Stimulated activated CD8-positive, alpha-beta memory T cell treated with anti-CD3 and anti-CD28 coated beads, Interleukin-15, amount 100 ng/mL, for 48 hours (primary cell): ENCODE results near the gene CCDC187.
A peak's percentile ranks its signal among the peaks of the same experiment; 100 is the strongest.

Experiments
- DNase-seq, 2 donors: peaks; one replicate each; pipeline ENCODE4 v3.0.0-alpha.2; 2020; ENCODE audit warnings: low read depth in 2 of 2

Gene CCDC187

DNA sequence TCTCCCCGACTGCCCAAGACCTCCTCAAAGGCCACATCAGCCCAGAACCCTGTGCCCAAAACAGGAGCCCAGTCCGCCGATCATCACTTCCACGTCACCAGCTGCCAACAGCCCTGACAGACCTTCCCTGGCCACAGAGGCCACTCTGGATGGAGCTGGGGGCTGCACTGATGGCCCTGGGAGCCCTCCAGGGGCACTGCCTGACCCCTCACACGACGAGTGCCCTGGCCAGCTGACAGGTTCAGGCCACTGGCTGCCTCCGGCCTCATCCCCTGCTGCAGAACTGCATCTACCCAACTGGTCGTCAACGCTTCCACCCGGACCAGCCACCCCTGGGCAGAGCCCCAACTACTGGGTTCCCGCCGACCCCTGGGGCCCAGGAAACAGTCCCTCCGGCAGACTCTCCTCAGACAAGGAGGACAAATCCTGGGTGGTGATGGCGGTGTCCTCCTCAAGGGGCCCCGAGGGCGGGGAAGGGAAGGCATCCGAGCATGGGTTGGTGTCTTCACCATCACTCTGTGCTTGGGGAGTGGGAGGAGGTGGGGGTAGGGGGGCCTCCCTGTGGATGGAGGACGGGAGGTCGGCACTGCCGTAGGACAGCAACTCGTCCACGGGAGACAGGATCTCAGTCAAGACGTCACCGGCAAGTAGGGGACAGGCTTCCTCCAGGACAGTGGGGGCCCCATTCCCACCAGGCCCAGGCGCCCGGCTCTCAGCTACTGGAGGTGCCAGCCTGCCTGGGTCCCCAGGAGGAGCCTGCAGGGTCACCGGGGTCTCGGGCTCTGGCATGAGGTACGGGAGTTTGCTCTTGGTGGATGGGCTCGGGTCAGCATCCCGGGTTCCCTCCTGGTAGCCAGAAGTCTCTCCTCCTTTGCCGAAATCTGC, 50.4 kb downstream of the CCDC187 start:
- no peak for DNase-seq

DNA sequence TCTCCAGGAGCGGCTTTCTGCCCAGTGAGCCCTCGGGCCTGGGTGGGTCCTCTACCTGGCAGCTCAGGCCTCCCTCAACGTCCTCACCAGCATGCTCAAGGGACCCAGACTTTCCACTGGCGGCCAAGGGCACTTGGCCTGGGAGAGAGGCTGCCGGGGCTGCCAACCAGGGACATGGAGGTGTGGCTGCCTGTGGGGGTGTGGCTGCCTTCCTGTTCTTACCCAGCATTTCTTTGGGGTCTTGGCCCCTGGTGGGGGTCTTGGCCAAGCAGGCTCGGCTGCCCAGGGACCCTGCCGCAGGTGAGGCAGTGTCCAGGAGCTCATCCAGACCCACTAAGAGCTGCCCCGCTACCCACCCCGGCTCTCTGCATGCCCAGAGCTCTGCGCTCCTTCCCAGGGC, 51.0 kb downstream of the CCDC187 start:
- DNase-seq: no peak

DNA sequence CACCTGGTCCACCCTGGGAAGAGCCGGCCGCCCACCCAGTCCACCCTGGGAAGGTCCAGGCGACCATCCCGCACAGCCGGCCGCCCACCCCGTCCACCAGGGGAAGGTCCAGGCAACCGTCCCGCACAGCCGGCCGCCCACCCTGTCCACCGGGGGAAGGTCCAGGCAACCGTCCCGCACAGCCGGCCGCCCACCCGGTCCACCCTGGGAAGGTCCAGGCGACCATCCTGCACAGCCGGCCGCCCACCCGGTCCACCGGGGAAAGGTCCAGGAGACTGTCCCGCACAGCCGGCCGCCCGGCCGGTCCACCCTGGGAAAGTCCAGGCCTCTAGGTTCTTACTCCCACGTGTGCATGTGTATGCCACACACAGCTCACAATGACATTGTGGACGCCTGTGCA, 51.6 kb downstream of the CCDC187 start:
- no peak for DNase-seq

DNA sequence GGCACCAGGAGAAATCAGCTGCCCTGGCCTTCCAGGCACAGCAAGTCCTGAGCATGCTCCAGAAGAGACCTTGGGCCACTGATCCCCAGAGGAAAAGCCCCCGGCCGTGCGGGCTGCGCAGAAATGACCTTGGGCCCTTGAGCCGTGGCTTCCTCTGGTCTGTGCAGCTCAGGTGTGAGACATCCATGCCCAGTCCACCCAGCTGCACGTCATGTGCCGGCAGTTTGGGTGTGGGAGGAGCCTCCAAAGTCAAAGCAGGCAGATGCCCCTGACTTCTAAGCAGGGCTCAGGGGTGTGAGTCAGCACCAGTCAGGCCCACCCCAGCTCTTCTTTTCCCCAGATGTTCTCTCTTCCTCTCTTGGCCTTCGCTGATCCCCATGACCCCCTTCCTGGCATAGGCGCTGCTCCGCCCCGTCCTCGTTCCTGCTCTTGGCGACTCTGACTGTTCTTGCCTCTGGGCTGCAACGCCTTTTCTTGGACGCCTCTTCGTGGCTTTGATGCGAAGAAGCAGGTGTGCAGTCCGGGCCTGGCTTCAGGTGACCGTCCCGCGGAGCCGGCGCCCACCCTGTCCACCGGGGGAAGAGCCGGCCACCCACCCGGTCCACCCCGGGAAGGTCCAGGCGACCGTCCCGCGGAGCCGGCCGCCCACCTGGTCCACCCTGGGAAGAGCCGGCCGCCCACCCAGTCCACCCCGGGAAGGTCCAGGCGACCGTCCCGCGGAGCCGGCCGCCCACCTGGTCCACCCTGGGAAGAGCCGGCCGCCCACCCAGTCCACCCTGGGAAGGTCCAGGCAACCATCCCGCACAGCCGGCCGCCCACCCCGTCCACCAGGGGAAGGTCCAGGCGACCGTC, 52.4 kb downstream of the CCDC187 start:
- no peak for DNase-seq

DNA sequence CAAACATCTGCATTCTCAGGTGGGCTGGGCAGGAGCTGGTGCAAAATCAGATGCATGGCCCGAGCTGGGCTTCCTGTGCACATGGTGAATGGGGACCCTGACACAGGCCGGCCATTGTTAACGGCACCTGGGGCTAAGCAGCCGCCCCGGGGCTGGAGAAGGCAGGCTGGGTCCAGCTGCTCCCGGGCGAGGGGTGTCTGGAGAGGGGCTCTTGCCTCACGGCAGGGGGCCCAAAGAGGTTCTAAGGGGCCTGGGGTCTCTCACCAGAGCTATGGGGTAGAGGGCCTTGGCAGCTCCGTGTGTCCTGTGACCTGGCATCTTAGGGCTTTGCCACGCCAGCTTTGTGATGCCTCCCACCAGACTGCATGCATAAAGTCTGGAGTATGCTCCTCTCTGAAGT, 53.2 kb downstream of the CCDC187 start:
- DNase-seq: no peak

DNA sequence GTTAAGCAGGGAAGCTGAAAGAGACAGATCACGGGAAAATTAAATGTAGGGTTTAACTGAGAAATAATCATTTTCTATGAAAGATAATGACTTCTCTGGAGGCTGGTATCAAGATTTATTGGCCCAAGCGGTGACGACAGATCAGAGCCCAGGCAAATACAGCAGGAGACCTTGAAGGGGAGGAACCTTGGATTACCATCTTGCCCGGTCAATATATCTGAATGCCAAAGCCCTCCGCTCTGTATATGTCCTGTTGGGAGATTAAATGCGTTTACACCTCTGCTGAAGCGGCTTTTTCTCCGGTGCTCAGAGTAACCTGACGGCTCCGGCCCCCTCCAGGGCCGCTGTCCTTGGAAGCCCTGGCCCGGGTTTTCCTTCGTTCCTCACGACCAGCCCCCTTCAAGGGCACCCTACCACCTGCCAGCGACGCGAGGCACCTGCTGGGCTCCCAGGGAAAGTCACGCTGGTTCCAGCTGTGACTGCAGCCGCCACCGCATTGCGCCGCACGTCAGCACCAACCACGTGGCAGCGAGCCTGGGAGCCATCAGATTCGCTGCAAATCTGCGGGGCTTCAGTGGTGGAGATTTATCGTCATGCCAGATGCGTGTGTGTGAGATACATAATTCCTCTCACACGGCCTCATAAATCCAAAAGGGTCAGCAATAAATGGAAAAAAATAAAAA, 53.9 kb downstream of the CCDC187 start:
- DNase-seq: no peak

DNA sequence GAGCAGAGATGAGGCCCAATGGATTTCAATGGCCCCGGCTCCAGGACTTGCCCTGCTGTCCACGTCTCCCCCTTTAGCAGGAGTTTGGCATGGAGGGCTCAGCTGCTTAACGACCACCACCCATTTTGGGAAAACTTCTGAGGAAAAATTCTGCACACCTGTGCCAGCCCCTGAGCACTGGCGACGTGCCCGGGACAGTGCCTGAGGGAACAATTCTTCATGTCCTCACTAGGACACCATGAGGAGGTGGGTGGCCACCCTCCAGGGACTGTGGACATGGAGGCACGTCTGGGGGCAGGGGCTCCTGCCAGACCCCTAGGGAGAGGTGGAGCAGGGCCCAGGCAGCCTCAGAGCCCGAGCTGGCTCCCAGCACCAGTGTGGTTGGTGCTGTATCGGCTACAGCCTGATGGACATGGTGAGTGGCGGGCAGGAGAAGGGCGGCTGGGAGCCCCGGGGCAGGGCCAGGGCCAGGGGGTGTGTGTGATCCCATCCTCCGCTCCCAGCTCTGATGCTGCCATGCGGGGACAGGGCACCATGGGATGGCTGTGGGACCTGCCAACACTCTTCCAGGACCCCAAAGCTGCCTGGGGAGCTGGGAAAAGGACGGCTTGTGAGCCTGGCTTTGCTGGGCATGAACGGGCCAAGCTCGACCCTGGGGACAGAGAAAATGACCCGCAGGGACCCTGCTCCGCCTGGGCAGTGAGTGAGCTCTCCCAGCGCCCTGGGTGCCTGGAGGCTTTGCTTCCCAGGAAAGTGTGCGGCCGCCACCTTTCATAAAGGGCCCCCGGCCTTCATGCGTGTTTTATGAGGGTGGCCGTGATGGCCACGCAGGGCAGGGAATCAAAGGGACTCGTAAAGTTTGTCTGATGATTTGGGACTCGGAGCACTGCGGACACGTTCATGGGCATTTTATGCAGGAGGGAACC, 54.7 kb downstream of the CCDC187 start:
- DNase-seq: no peak

DNA sequence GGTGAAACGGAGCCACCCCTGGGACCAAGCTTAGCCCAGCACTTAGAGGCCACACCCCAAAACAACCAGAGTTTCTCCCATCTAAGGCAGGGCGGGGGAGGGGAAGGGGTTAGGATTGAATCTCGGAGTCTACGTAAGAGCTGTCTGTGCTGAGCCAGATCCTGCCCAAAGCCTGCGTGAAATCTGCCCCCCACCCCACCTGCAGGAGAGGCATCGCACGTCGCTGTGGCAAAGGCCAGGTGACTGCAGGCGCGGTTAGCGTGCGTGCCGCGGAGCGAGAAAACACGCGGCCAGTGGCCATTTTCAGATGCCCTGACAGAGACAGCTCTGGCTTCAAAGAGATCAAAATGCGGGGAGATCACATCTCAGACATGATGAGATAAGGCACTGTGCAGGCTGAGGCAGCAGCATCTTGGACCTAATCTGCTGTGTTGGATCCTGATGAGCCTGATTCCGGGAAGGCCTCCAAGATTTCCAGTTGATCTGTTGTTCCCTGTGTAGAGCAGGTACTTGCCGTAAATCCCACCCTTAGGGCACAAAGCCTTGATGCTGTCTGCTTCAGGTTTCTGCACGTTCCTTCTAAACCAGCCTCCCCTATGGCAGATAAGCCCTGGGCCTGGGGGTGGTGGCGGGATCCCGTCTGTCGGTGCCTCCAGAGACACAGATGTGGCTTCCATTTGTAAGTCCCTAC, 55.8 kb downstream of the CCDC187 start:
- no peak for DNase-seq

DNA sequence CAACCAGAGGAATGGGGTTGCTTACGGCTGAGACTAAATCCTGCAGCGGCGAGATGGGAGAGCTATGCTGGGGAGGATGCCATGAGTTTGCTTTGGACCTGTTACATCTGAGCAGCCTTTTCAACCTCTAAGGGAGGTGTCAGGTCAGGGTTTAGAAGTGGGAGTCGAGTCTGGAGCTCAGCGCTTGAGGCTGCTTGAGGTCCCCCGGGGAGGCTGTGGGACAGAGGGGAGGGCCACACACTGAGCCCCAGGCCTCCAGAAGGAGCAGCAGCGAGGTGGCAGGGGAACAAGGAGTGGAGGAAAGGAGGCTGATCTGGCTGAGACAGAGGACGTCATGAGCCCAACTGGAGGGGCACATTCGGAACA, 56.4 kb downstream of the CCDC187 start:
- no peak for DNase-seq

DNA sequence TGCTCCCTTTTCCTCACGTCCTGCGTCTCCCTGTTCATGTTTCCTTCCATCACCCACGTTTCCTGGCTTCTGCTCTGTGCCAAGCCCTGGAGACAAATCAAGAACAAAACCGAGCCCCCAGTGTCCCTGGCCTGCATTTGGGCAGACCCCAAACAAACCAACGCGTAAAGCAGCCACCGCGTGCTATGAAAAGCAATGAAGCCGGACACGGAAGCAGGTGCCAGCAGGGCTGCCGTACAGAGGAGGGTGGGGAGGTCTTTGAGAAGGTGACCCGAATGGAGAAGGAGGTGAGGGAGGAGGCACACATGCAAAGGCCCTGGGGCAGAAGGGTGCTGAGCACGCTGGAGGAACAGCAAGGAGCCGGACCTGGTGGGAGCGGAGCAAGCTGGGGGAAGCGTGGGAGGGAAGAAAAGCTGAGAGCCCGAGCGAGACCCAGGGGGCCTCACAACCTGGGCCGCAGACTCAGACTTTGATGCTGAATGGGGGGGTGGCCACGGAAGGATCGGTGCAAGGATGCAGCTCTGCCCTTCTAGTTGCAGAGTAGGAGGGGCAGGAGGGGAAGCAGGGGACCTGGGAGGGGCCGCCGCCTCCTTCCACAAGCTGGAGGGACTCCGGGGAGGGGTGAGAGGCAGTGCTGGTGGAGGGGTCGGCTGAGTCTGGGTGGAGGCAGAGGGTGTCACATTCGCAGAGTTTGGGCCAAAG, 56.9 kb downstream of the CCDC187 start:
- DNase-seq: no peak

DNA sequence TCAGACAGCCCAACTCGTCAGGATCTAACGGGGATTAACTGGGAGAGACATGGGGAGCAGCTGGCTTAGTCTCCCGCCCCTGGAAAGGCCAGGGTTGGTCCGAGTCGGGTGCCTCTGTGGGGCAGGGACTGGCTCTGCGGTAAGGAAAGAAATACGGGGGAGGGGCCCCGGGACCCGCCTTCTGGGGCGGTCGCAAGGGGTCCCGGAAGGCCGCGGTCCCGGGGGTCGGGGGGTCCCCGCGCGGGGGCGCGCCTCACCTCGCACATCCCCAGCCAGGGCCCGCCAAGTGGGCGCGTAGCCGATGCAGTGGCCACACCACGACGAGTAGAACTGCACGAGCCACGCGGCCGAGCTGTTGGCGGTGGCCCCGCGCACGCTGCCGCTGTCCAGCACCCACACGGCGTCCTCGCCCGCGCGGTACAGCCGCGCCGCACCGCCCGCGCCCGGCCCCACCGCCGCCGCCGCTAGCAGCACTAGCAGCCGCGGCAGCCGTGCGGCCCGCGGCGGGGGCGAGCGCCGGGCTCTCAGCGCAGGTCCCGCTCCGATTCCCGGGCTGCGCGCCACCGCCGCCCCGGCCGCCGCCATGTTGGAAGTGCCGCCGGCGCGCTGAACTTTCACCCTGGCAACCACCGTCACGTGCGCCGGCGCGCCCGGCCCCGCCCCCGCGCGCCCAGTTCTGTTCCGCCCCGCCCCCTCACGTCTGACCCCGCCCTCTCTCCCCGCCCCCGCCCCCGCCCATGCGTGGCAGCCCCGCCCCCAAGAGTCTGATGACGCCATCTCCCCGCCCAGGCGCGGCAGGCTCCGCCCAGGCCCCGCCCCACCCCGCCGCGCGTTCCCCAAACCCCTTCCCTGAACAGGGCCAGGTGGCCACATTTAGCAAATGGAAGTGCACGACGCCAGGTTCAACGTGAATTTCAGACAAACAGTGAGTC, 58.4 kb downstream of the CCDC187 start, which contains the start of gene QSOX2:
Gene QSOX2, minus strand, starts transcription at position 594 of the 932 bp plus-strand sequence. Its CDS starts 9 bp downstream, at position 585.
- peak; percentile 72 to 76 for DNase-seq

DNA sequence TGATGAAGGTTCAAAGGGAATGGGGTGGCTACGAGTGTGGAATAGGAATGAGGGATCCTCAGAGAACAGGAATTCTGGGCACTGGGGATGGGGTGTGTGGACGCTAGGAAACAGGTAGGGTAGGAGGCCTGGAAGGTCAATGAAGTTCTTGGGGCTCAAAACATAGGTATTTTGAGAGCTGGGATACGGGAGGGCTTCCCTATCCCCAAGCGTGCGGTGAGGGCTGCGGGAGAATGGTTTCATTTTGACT, 59.0 kb downstream of the CCDC187 start:
- no peak for DNase-seq

DNA sequence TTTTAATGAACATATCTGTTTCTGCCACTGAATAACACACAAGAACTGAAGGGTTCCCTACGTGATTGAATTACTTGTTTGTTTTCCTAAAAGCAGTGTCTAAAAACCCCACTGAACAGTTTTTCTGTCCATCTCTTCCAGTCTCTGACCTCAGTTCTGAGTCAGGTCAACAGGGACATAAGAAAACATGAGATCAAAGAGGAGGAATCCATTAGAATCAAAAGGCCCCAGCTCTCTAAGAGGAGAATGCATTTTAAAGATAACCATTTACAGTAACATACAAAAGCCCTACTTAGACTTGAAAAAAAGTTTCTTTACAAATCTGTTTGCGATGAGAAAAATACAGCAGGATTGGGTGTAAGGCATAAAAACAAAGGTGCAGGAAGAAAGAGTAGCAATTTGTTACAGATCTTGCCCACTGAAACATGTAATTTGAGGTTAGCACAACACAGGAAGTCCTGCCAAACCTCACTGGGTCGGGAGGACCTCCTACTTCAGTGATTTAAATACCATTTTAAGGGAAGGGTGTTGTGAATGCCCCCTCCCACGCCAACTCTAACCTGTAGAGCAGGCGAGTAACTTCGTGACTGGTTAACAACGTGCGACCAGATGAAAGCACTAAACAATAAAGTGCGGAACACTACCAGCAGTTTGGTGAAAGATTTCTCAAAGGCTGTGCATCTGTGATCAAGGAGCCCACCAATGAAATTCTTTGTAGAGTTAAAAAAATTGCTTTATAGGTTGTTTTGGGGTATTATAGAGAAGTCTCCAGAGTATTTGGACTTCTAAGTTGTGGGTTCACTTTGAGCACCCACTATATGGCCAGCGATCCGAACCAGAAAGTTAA, 59.5 kb downstream of the CCDC187 start:
- peak; percentile 53 to 68 for DNase-seq

DNA sequence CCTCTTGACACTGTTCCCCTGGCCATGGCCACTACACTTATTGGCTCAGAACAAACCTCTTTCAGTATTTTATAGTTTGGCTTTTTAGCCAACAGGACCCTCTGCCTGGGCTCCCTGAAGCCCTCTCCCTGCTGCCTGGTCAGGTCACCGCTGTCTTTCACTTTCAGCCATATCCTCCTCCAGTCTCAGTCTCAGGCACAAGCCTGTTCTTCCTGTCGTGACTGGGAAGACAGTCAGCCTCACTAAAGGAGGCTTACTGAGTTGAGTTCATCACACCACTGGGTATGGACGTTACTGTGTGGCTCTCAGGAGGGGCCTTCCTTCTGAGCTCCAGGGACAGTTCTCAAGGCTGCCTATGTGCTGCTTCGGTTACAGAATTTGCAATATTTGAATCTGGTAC, 60.3 kb downstream of the CCDC187 start:
- DNase-seq: no peak

DNA sequence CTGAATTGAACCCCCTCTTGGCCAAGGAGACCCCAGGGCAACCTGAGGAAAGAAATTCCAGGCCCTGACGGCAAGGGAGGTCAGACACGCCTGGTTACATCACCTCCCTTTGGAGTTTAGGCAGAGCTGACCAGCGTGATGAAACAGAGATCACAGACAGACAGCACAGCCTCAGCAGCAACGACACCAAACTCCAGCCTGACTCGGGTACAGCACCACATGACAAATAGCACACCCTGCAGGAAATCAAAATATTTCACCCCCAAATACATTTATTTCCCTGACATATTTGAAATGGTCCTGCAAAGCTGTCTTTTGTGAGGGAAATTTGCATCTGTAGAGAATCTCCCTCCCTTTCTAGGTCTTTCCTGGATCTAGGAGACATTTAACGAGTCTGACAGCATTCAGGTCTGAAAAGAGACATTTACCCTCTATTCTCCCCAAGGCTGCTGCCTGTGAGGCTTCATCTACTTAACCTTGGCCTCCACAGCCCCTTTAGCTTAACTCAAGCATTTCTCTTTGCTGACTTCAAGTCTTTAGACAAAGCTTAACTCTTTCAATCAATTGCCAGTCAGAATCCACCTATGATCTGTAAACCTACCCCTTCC, 60.9 kb downstream of the CCDC187 start:
- DNase-seq: no peak

DNA sequence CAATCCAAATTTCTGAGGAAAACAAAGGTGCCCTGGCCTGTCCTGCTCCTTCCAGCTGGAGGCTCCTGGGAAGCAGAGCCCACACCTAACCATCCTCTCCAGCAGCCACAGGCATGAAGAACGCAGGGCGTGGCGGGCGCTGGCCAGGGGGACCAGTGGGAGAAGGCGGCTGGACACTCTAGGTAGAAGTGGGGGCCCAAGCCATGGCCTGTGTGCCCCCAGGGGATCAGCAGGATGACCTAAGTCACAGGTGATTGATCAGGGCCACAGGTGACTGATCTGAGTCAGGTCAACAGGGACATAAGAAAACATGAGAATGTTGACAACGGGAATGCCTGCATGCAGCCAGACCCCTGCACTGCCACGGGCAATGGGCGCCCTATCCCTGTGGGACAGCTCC, 61.6 kb downstream of the CCDC187 start:
- no peak for DNase-seq

DNA sequence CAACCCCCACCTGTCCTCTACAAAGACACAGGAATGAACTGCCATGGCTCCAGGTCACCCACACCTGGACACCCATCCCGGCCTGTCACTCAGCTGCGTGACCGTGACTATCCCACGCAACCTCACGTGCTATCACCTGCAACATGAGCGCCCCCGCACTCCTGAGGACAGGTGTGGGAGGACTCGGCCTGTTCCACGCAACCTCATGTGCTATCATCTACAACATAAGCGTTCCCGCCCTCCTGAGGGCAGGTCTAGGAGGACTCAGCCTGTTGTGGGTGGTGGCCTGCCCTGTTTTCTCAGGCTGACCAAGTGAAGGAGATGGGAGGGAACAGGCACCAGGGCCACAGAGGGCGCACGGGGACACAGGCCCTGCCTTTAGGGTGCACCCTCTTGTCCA, 62.4 kb downstream of the CCDC187 start:
- no peak for DNase-seq

DNA sequence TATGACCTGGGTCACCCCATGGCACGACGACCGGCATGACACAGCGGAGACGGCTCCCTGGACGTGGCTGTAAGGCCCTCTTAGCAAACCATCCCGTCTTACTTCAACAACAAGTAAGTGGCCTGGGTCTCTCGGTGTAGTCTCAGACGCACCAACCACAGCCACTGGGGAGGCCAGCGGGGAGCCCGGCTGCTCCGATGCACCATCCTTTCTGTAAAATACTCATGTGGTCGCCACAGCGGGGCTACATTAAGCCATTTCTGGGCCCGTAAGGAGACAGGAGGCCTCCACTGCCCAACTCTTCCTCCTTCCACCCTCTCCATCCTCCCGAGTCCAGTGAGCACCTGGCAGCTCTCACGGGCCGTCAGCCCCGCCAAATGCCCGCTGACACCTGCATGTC, 63.0 kb downstream of the CCDC187 start:
- no peak for DNase-seq
